ENCODE results near the gene SUGCT. TPM values are rescaled to one million over a fixed set of nuclear protein-coding genes. Genes with fewer than 3 reads are reported as not detected.

The SUGCT gene
- total RNA-seq, 4 donors from 2014 or later, result 7.8 to 15.0 (median 12.8) TPM

GRCh38 chr7:40780460-40780859 lies 645.7 kb downstream of the SUGCT start:
- intact Hi-C loops (cut with DNase I), result loop anchor here (10.0 kb wide), 1 partner anchor 134 kb away; no protein-coding TSS in a partner anchor
- H3K9me3 ChIP-seq, result no peaks in the 10 kb centered on the region
- H3K36me3 ChIP-seq, result no peaks in the 10 kb centered on the region
- no peak overlapping the region for H3K4me3 ChIP-seq
- DNase-seq (ENCODE audit: extremely low spot score), result no peak
- 21% methylated on average over 1 of the region's 1 CpG for WGBS
- H3K27ac ChIP-seq (replicated peaks in 1 of 4), result peak overlapping the region; percentile 62 to 69 (median 67)
- H3K4me1 ChIP-seq, result peaks cover 14 to 66% (median 59%) of the 10 kb centered on the region in 4 donors
- TF ChIP-seq CTCF (IDR thresholded peaks at IDR 0.05) (no peak), POLR2A (IDR thresholded peaks at IDR 0.05; ENCODE audit: low read depth) (no peak), POLR2AphosphoS5 (IDR thresholded peaks at IDR 0.05) (no peak), EP300 (IDR thresholded peaks at IDR 0.05) (no peak)
- no peaks in the 10 kb centered on the region for H3K27me3 ChIP-seq

- H3K27ac ChIP-seq (replicated peaks in 1 of 4), result no peak overlapping the region
- WGBS, result 97% methylated on average over 2 of the region's 2 CpGs
- no peaks in the 10 kb centered on the region for H3K9me3 ChIP-seq
- no peak for DNase-seq (ENCODE audit: extremely low spot score)
- TF ChIP-seq EP300 (IDR thresholded peaks at IDR 0.05) (no peak), POLR2AphosphoS5 (IDR thresholded peaks at IDR 0.05) (no peak), CTCF (IDR thresholded peaks at IDR 0.05) (no peak), POLR2A (IDR thresholded peaks at IDR 0.05; ENCODE audit: low read depth) (no peak)
- H3K27me3 ChIP-seq, result no peaks in the 10 kb centered on the region
- intact Hi-C loops (cut with DNase I), result loop anchor here (10.0 kb wide), 1 partner anchor 132 kb away; no protein-coding TSS in a partner anchor
- no peak overlapping the region for H3K4me3 ChIP-seq
- peaks cover 14 to 56% (median 50%) of the 10 kb centered on the region in 4 donors for H3K4me1 ChIP-seq
- no peaks in the 10 kb centered on the region for H3K36me3 ChIP-seq
These were observed 648.0 kb downstream of the SUGCT start for GRCh38 chr7:40782836-40783235.

- DNase-seq (ENCODE audit: extremely low spot score), result no peak
- 51% methylated on average over 2 of the region's 2 CpGs for WGBS
- H3K4me1 ChIP-seq, result peaks cover 14 to 42% (median 36%) of the 10 kb centered on the region in 4 donors
- TF ChIP-seq POLR2A (IDR thresholded peaks at IDR 0.05; ENCODE audit: low read depth) (no peak), CTCF (IDR thresholded peaks at IDR 0.05) (no peak), EP300 (IDR thresholded peaks at IDR 0.05) (no peak), POLR2AphosphoS5 (IDR thresholded peaks at IDR 0.05) (no peak)
- no peak overlapping the region for H3K4me3 ChIP-seq
- intact Hi-C loops (cut with DNase I), result loop anchor here (10.0 kb wide), 1 partner anchor 131 kb away; no protein-coding TSS in a partner anchor
- H3K27ac ChIP-seq (replicated peaks in 1 of 4), result no peak overlapping the region
- H3K9me3 ChIP-seq, result no peaks in the 10 kb centered on the region
- H3K36me3 ChIP-seq, result no peaks in the 10 kb centered on the region
- H3K27me3 ChIP-seq, result no peaks in the 10 kb centered on the region
These were observed 649.4 kb downstream of the SUGCT start for GRCh38 chr7:40784176-40784575.

- Histone ChIP-seq H3K9me3 (no peaks in the 10 kb centered on the region), H3K27ac (replicated peaks in 1 of 4) (no peak overlapping the region), H3K36me3 (no peaks in the 10 kb centered on the region), H3K27me3 (no peaks in the 10 kb centered on the region), H3K4me1 (peaks cover 0 to 20% (median 11%) of the 10 kb centered on the region in 4 donors), H3K4me3 (no peak overlapping the region)
- intact Hi-C loops (cut with DNase I), result loop anchor here (10.0 kb wide), 1 partner anchor 128 kb away; no protein-coding TSS in a partner anchor
- TF ChIP-seq POLR2A (IDR thresholded peaks at IDR 0.05; ENCODE audit: low read depth) (no peak), EP300 (IDR thresholded peaks at IDR 0.05) (no peak), POLR2AphosphoS5 (IDR thresholded peaks at IDR 0.05) (no peak), CTCF (IDR thresholded peaks at IDR 0.05) (no peak)
- no peak for DNase-seq (ENCODE audit: extremely low spot score)
- WGBS, result 100% methylated on average over 1 of the region's 1 CpG
These were observed 652.1 kb downstream of the SUGCT start for GRCh38 chr7:40786909-40787308.

- Histone ChIP-seq H3K4me3 (no peak overlapping the region), H3K27me3 (no peaks in the 10 kb centered on the region), H3K27ac (replicated peaks in 1 of 4) (no peak overlapping the region), H3K36me3 (no peaks in the 10 kb centered on the region), H3K9me3 (no peaks in the 10 kb centered on the region), H3K4me1 (peaks cover 0 to 40% (median 35%) of the 10 kb centered on the region in 4 donors)
- WGBS, result 94% methylated on average over 3 of the region's 3 CpGs
- DNase-seq (ENCODE audit: extremely low spot score), result no peak
- TF ChIP-seq EP300 (IDR thresholded peaks at IDR 0.05) (no peak), CTCF (IDR thresholded peaks at IDR 0.05) (no peak), POLR2A (IDR thresholded peaks at IDR 0.05; ENCODE audit: low read depth) (no peak), POLR2AphosphoS5 (IDR thresholded peaks at IDR 0.05) (no peak)
- intact Hi-C loops (cut with DNase I), result no loop called here
These were observed 658.3 kb downstream of the SUGCT start for GRCh38 chr7:40793132-40793531.

Data from esophagus muscularis mucosa (tissue), 4 donors.